Spleen (tissue), 11 donors: ENCODE data around the gene CDC42EP2. TPM values are rescaled to one million over a fixed set of nuclear protein-coding genes. Genes with fewer than 3 reads are reported as not detected.

Experiments
- DNase-seq: peaks from one replicate; pipeline ENCODE4 v3.0.0-alpha.2; 2020
- H3K27ac ChIP-seq, 8 donors: fragments of 200-600 bp; sonication (generic) in 7 of 8; 1 replicate in 4 of 8; 2 replicates in 4 of 8; pipeline versions ENCODE4 v1.5.0 to v1.8.0; 2016 to 2021; ENCODE audit warnings: inconsistent platforms in 4 of 8, mild to moderate bottlenecking in 4 of 8, moderate library complexity in 1 of 8
- H3K27me3 ChIP-seq, 7 donors: fragments of 200-600 bp; sonication (generic) in 6 of 7; replicated peaks in 1 of 7; 1 replicate in 4 of 7; 2 replicates in 3 of 7; pipeline versions ENCODE4 v1.5.0 to v1.8.0; 2016 to 2021; ENCODE audit warnings: inconsistent platforms in 3 of 7, mild to moderate bottlenecking in 1 of 7
- H3K36me3 ChIP-seq, 6 donors: fragments of 200-600 bp; sonication (generic) in 5 of 6; 1 replicate in 4 of 6; 2 replicates in 2 of 6; pipeline versions ENCODE4 v1.5.0 to v1.8.0; 2016 to 2021; ENCODE audit warnings: inconsistent platforms in 2 of 6
- H3K4me1 ChIP-seq, 6 donors: fragments of 200-600 bp; sonication (generic) in 5 of 6; 1 replicate in 3 of 6; 2 replicates in 3 of 6; pipeline versions ENCODE4 v1.5.0 to v1.8.0; 2016 to 2021; ENCODE audit warnings: inconsistent platforms in 3 of 6
- H3K4me3 ChIP-seq, 8 donors: fragments of 200-600 bp; sonication (generic) in 7 of 8; 1 replicate in 4 of 8; 2 replicates in 4 of 8; pipeline versions ENCODE4 v1.5.0 to v1.8.0; 2016 to 2021; ENCODE audit warnings: inconsistent platforms in 4 of 8, mild to moderate bottlenecking in 4 of 8, moderate library complexity in 2 of 8
- H3K9me3 ChIP-seq, 8 donors: fragments of 200-600 bp; sonication (generic) in 7 of 8; 1 replicate in 4 of 8; 2 replicates in 4 of 8; pipeline versions ENCODE4 v1.5.0 to v1.8.0; 2016 to 2021; ENCODE audit warnings: inconsistent platforms in 4 of 8
- CTCF ChIP-seq, 11 experiments: fragments of 200-600 bp in 7 of 11; fragments of 450-650 bp in 4 of 11; sonication (generic) in 4 of 11; IDR thresholded peaks in 8 of 11; conservative IDR thresholded peaks in 3 of 11; 1 replicate in 7 of 11; 2 replicates in 4 of 11; pipeline versions ENCODE4 v1.4.0 to v1.8.0; 2016 to 2021; ENCODE audit warnings: antibody characterized with exemption in 11 of 11, inconsistent platforms in 4 of 11, mild to moderate bottlenecking in 1 of 11
- POLR2A ChIP-seq, 3 donors: fragments of 450-650 bp; IDR thresholded peaks; one replicate each; pipeline ENCODE4 v1.5.1; 2017; ENCODE audit warnings: antibody characterized with exemption in 3 of 3, mild to moderate bottlenecking in 1 of 3
- POLR2AphosphoS5 ChIP-seq, 3 donors: sonication (generic); formaldehyde crosslinking; IDR thresholded peaks; one replicate each; pipeline ENCODE4 v1.5.1; 2017; ENCODE audit warnings: antibody characterized with exemption in 3 of 3
- WGBS, 5 donors: extraction: QIAGEN DNeasy Blood & Tissue Kit in 3 of 5; methylation state at CpG; one replicate each; pipeline versions ENCODE4 v1.1.5 to v1.1.7; 2013 to 2018; 5-methylcytosine and 5-hydroxymethylcytosine counted together
- intact Hi-C: fragments of 100-400 bp; cut with DNase I; formaldehyde crosslinking; loops from one replicate; pipeline ENCODE4 v1.15.0; 2023; ENCODE audit warnings: low total_unique reads
- polyA plus RNA-seq, 3 donors: library from polyadenylated mRNA; stranded (reverse); fragments of 200-250 nt; gene quantifications; one replicate each; pipeline ENCODE4 v1.2.1, GENCODE V29; 2013
- total RNA-seq, 7 donors: library from RNA; depleted of rRNA in 3 of 7; stranded (reverse); fragments of >200 nt in 3 of 7; fragmentation: NEBNext Ultra II Directional in 4 of 7; extraction: Animal tissue kit (Norgen Biotek cat#: 25700) in 4 of 7; gene quantifications; one replicate each; pipeline versions ENCODE4 v1.1.0 to v1.2.1, GENCODE V29; 2016 to 2021
- donor health status: healthy with polysubstance abuse.
- donor health status: DM: no; HTN: no; CAD: no; lungs with moderate emphysema.
- donor health status: DM: no; HTN: no; CAD: no.
- donor health status: Bipolar disorder and iron deficiency.
- donor health status: healthy.
- donor health status: DM: no; HTN: no; CAD: no.
- donor health status: DM: yes; HTN: yes; CAD: no.

The CDC42EP2 gene
- total and polyA plus RNA-seq, 10 donors = 4.2 to 48.0 (median 20.9) TPM

GRCh38 chr11:65351511-65351910 lies 36.8 kb downstream of the CDC42EP2 start:
- no peaks in the 10 kb centered on the region for H3K9me3 ChIP-seq
- DNase-seq = no peak
- peaks cover 0 to 64% (median 63%) of the 10 kb centered on the region in 6 donors for H3K36me3 ChIP-seq
- H3K27me3 ChIP-seq = peaks cover 0 to 14% (median 0%) of the 10 kb centered on the region in 7 donors
- H3K27ac ChIP-seq = no peak overlapping the region
- intact Hi-C loops = no loop called here
- peaks cover 14 to 31% (median 21%) of the 10 kb centered on the region in 6 donors for H3K4me1 ChIP-seq
- WGBS, 5 donors = 83 to 97% (median 87%) methylated on average over 2 of the region's 2 CpGs
- H3K4me3 ChIP-seq = no peak overlapping the region
- TF ChIP-seq POLR2A (IDR thresholded peaks at IDR 0.05) = no peak
- no peak for TF ChIP-seq POLR2AphosphoS5 (IDR thresholded peaks at IDR 0.05)
- no peak for TF ChIP-seq CTCF (IDR thresholded peaks at IDR 0.05 in 8 of 11, conservative IDR thresholded peaks at IDR 0.05 in 3 of 11)

- 63 to 79% (median 69%) methylated on average over 3 of the region's 3 CpGs for WGBS, 5 donors
- H3K27ac ChIP-seq = no peak overlapping the region
- TF ChIP-seq POLR2AphosphoS5 (IDR thresholded peaks at IDR 0.05) (no peak), POLR2A (IDR thresholded peaks at IDR 0.05) (no peak), CTCF (IDR thresholded peaks at IDR 0.05 in 8 of 11, conservative IDR thresholded peaks at IDR 0.05 in 3 of 11) (peak in 4 of 11 experiments; percentile 3 to 30 (median 24))
- H3K36me3 ChIP-seq = peaks cover 0 to 51% (median 50%) of the 10 kb centered on the region in 6 donors
- DNase-seq = no peak
- peaks cover 14 to 31% (median 21%) of the 10 kb centered on the region in 6 donors for H3K4me1 ChIP-seq
- H3K4me3 ChIP-seq = no peak overlapping the region
- intact Hi-C loops = no loop called here
- H3K27me3 ChIP-seq = peaks cover 0 to 22% (median 0%) of the 10 kb centered on the region in 7 donors
- H3K9me3 ChIP-seq = no peaks in the 10 kb centered on the region
Measured at GRCh38 chr11:65352783-65353182, 38.1 kb downstream of the CDC42EP2 start.

GRCh38 chr11:65353376-65353775 lies 38.7 kb downstream of the CDC42EP2 start:
- H3K27ac ChIP-seq = peak overlapping the region in 1 of 8 donors; percentile 85
- H3K36me3 ChIP-seq = peaks cover 0 to 46% (median 44%) of the 10 kb centered on the region in 6 donors
- intact Hi-C loops = no loop called here
- H3K9me3 ChIP-seq = no peaks in the 10 kb centered on the region
- WGBS, 5 donors = 87 to 95% (median 91%) methylated on average over 7 of the region's 7 CpGs
- no peak overlapping the region for H3K4me3 ChIP-seq
- peaks cover 14 to 31% (median 21%) of the 10 kb centered on the region in 6 donors for H3K4me1 ChIP-seq
- DNase-seq = no peak
- TF ChIP-seq CTCF (IDR thresholded peaks at IDR 0.05 in 8 of 11, conservative IDR thresholded peaks at IDR 0.05 in 3 of 11) (no peak), POLR2A (IDR thresholded peaks at IDR 0.05) (no peak), POLR2AphosphoS5 (IDR thresholded peaks at IDR 0.05) (no peak)
- peaks cover 0 to 22% (median 0%) of the 10 kb centered on the region in 7 donors for H3K27me3 ChIP-seq

GRCh38 chr11:65353900-65354264 lies 39.2 kb downstream of the CDC42EP2 start:
- 42 to 56% (median 49%) methylated on average over 16 of the region's 16 CpGs for WGBS, 5 donors
- DNase-seq = no peak
- Histone ChIP-seq H3K9me3 (no peaks in the 10 kb centered on the region), H3K4me1 (peaks cover 14 to 31% (median 21%) of the 10 kb centered on the region in 6 donors), H3K4me3 (peak overlapping the region; percentile 37 to 91 (median 78)), H3K36me3 (peaks cover 0 to 40% (median 39%) of the 10 kb centered on the region in 6 donors), H3K27ac (peak overlapping the region in 6 of 8 donors; percentile 17 to 85 (median 82)), H3K27me3 (peaks cover 0 to 22% (median 0%) of the 10 kb centered on the region in 7 donors)
- no peak for TF ChIP-seq CTCF (IDR thresholded peaks at IDR 0.05 in 8 of 11, conservative IDR thresholded peaks at IDR 0.05 in 3 of 11)
- no peak for TF ChIP-seq POLR2AphosphoS5 (IDR thresholded peaks at IDR 0.05)
- TF ChIP-seq POLR2A (IDR thresholded peaks at IDR 0.05) = no peak
- intact Hi-C loops = no loop called here
